GM18520 (cell line): ENCODE data around the gene IFIH1.

Source experiments
- ATAC-seq: cut with Tn5 transposase; IDR thresholded peaks from one replicate; pipeline ENCODE4 v1.9.1; 2021; ENCODE audit not compliant: unreplicated experiment

Gene IFIH1

DNA sequence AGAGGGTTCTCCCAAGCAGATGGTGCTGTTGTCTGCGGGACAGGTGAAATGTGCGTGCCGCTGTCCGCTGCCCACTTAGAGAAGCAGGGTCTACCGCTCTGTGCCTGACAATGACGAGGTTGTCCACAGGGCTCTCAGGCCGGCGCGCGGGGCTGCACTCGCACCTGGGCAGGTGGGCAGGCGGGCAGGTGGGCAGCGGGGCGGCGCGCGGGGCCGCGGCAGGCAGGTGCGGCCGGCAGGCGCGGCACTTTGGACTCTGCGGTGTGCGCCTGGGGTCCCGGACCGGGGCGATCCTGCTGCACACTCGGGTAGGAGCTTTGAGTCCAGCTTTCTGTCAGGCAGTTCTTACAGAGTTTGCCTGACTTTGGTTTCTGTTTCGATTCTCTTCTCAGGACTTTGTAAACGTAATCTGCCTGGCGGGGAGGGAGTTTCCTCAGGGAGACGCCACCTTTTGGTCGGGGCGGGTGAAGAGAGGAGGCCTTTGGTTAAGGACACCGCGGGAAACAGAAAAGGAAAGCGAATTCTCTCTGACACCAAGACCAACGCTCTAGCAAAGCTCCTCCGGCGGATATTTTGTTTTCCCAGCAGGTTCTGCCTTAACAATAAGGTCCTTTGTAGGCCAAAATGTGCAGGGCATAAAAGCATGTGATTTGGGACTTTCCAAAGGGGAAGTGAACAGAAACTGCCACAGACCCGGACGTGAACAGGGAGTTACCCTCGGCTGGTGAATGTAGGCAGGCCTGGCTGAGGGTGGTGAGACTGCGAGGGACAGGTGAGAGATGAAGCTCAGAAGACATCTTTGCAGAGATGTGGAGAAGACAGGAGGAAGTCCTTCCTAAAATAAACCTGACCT, at the start of gene IFIH1:
TSS of gene IFIH1 (minus strand) at position 357 of the 853 bp plus-strand sequence. CDS start 377 bp downstream, outside the sequence.
- peak; percentile 86 for ATAC-seq

DNA sequence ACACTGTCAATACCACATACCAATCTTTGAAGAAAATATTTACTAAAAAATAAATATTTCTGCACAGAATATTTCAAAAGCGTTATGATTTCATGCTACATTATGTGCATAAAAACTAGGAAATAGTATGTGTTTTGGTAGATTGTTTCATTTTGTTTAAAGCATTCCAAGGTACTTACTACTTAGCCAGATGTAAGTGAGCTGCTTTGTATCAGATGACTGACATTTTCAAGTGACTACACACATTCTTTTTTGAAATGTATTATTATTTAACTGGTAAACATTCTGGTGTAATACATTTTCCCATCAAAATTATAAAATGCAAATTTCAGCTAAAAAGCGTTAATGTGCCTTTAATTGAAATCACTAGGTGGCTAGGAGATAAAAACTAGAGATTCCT, 46.9 kb upstream of the IFIH1 start:
- no peak for ATAC-seq

DNA sequence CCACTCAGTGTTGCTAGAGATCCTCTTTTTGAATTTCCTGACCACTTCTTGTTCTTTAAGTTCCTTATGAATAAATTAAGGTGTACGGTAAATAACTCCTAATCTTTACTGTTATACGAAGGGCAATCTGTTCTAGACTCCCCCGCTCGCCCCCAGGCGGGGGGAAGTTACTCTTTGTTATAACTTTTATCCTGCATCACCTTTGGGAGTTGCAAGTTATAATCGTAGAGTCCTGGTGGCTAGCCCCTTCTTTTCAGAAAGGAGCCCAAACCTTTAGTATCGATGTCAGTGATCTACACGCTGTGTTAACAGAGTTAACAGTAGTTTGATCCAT, 26.1 kb upstream of the IFIH1 start:
- no peak for ATAC-seq

DNA sequence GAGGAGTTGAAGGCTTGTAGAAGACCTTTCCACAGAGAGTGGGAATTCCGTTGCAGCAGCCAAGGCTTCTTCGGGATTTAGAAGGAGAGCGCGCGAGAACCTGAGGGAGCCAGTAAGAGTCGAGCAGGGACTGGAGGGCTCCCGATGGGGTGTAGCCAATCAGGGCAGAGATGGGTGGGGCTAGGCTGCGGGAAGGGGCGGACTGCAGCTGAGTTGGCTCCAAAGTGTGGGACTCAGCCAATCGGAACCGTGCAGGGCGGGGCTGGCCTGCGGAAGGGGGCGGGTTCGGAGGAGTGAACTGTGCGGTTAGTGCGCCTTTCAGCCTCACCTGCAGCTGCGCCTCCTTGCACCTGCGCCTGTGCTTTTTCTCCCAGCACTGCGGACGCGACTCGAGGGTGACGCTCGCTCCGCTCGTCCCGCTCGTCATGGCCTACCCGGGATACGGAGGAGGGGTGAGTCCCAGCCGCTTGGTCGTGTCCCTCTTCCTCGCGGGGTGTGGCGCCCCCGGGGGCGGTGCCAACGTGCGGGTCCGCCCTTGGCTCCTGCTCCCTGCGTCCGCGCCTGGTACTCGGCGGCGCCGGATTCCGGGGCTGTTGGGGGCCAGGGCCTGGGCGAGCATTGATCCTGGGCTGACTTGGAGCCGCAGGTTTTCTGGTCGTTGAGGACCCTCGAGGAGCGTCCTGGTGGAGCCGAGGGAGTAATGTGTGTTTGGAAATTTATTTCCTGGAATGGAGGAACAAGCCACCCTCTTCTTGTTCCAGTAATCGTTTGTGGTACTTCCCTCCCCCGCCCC, 25.5 kb upstream of the IFIH1 start, which contains the start of gene GCA:
TSS of gene GCA (plus strand) at position 309 of the 793 bp plus-strand sequence. CDS start at position 426, 117 bp downstream.
- ATAC-seq: peak; percentile 98

DNA sequence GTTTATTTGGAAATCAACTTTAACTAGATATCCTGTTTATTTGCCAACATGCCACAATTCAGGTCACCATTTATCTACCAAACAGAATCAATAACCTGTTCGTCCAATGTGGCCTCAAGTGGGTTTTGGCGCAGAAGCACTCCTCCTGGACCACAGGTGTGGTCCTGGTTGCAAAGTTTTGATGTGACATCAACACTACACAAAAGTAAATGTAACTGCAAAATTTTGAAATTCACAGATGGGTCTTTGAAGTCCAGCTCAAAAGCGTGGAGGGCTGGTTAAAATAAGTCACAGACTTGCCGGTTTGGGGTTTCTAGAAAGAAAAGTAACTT, 25.0 kb upstream of the IFIH1 start:
- no peak for ATAC-seq

DNA sequence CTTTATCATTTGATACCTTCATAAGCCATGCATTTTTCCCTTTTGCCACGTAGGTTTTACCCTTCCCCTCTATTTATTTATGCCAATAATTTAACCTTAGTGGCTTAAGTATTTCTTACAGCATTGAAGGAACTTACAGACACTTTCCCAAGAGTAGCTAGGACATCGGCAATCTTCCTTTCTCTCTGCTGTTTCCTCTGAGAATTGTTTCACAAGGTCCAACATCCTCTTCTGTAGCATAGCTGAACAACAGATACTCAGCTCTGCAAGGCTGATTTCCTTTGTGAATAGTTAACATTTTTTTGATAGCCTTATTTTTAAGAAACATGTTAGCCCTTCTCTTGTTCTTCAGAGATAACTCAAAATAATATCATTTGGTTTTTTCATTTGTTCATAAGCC, 24.4 kb upstream of the IFIH1 start:
- ATAC-seq: no peak

DNA sequence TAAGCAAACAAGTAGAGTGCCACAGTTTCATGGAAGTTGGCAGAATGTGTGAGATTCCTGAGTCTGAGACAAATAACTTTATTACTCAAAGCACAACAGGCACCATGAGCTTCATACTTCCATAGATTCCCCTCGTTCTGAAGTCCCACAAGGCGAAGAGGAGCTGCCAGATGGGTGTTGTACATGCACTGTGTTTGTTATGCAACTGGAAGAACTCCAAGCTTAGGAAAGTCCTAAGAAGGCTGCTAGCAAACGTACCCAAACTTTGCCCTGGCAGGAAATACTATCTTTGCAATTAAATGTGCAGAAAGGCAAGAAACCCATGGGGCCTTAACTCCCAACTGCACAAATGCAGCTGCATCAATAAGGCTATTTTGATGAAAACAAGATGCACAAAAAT, 23.8 kb upstream of the IFIH1 start:
- no peak for ATAC-seq

DNA sequence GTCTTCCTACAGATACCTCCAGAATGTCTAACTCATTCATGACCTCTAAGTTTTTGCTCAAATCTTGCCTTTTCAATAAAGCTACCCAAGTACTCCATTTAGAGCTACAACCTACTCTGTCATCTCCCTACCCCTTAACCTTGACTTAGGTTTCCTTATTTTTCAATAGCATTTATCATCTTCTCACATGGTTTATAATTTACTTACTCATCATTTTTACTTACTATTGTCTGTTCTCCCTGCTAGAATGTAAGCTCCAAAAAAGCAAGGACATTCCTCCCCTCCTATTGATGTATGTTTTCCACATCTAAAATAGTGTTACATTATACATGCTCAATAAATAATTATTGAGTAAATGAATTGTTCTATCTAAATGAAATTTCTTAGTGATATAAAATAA, 22.3 kb upstream of the IFIH1 start:
- ATAC-seq: no peak

DNA sequence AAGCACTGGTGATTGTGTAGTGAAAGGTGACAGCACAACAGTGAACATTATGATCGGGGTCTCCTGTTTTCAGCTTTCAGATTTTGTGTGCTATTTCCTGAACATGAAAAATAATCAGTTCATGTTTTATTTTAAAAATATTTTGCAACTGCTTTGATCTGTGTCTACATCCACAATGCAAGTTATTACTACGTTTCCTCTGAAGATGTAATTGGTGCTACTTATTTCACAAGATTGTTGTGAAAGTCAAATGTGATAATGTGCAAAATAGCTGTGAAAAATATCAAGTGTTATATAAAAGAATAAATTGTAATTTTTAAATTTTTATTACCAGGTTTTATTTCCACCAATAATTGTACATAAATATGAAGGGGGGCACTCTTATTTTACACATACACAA, 19.4 kb upstream of the IFIH1 start:
- ATAC-seq: no peak

DNA sequence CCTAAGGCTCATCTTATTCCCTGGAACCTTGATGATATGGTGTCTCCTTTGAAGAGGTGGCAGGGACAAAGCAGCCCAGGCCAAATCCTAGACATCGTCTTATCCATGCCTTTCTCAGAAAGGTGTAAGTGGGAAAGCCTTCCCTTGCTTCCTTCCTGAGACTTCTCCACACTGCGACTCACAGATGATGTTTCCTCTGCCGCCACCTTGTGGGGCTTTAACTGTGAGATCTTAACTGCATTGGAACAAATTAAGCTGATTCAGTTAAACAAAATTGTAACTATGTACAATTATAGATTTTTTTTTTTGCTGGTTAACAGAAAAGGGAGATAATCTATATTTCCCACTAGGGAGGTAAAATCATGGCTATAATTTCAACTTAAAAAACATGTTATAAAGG, 15.5 kb upstream of the IFIH1 start:
- no peak for ATAC-seq

DNA sequence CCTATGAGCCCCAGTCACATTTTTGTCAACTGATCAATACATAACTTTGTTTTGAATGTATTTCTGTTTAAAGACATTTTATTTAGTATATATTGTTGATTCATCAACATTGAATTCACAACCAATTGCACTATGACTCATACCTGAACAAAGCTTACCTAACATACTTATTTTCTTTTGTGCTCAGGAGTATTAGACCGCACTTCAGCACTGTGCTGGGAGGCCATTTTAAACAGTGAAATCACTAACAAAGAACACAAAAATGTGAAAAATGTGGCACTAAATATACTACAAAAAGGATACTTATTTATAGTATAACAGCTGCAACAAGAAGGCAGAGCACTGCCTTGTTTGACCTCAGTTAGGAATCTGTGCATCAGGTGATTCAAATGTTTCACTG, 12.4 kb upstream of the IFIH1 start:
- ATAC-seq: no peak

DNA sequence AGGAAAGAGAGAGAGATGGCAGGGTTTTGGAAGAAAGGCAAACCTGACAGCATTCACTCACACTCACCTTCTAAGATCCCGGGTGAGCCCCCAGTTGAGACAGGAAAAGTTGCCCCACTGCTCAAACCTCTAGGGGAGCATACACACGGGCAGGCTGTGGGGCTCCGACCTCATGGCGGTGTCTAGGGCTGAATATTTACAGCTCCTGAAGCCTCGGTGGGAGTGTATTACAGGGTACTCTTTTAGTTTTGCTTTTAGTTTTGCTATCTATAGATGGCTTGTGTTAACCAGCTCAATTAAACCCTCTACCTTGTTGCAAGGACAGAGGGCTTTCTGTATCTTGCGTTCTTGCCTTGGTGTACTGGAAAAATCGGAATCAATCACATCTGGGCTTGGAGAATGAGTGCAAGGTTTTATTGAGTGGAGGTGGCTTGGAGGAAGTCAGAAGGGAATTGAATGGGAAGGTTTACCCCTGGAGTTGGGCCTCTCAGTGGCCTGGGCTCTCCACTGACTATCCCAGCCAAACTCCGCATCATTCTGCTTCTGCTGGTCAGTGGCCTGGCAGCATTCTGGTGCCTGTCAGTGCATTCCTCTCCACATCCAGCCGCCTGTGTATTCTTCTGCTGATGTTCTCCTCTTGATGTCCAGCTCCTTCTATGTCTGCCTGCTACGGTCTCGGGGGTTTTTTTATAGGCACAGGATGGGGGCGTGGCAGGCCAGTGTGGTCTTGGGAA, 10.1 kb upstream of the IFIH1 start:
- ATAC-seq: peak; percentile 96

DNA sequence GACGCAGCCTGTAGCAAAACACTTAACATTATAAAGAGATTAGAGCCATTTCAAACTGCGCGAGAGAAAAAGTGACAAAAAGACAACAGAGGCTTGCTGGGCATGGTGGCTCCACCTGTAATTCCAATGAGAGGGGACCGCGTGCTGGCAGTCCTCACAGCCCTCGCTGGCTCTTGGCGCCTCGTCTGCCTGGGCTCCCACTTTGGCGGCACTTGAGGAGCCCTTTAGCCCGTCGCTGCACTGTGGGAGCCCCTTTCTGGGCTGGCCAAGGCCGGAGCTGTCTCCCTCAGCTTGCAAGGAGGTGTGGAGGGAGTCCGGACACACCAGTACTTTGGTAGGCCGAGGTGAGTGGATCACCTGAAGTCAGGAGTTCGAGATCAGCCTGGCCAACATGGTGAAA, 9.3 kb upstream of the IFIH1 start:
- ATAC-seq: no peak

DNA sequence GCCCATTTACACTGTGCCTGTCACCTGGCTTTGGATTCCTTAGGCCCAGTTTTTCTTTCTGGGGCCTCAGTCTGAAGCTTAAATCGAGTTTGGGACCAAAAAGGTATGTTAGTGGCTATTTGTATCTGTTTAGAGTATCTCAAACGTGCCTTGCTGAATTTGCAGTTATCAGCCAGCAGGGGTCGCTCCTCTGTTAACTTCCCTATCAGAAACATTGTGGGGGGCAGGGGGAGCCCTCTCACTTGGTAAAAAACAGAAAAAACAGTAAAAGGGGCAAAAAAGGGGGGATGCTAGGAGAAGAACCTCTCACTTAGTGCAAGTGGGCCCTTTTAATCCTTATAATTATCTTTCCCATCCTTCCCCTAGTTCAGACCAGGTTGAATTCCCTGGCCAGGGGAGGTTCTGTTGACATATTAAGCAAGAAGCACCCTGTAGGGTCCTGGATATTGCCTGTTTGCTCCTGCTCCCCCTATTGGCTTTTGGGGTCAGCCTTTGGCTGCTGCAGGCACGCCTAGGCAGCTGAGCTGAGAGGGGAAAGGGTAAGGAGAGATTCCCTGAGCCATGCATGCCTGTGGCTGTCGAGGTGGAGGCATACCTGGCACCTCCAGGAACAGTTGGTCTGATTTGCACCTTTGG, 8.8 kb upstream of the IFIH1 start:
- no peak for ATAC-seq

DNA sequence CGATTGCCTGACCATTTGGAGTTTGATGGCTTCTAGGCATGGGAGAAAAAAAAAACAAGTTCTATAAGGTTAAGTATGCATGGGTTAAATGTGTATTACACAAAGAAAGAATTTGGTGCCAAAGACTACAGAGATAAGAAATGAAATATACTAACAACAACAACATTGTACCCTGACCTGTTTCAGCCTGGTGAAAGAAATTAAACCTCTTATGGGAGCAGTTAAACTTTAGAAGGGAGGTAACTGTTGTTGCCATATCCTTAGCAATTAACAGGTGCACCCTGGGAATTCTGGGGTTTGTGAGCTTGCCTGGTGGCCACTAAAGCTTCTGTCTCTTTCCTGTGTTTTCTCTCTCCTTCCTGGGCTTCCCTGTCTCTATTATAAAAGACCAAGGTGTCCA, 6.5 kb upstream of the IFIH1 start:
- ATAC-seq: no peak

DNA sequence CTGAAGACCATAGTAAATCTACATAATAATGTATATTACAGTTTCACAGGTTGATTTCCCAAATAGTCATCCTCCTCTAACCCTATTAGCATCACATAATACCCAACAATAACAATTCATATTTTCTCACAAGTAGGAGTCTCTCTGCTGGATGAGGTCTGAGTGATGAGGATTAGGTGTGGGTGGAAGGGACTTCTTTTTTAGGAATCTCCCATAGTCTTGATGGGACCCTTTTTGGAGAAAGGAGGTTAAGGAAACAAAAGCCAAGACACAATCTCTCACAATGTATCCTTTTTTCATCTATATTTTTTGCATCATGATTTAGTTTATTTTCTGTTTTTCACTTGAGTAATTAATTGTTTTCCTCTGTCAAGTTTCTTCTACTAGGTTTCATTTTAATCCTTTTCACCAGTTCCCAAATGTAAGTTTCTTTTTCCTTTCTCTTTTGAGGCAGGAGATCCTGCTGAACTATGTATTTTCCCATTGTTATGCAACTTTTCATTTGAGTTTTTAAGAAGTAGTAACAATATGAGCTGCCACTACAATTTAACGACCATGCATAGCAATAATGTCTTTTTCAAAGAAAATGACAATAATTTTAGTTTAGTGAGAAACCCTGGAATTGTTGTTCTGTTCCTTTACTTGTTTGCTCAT, 2.5 kb upstream of the IFIH1 start:
- no peak for ATAC-seq

DNA sequence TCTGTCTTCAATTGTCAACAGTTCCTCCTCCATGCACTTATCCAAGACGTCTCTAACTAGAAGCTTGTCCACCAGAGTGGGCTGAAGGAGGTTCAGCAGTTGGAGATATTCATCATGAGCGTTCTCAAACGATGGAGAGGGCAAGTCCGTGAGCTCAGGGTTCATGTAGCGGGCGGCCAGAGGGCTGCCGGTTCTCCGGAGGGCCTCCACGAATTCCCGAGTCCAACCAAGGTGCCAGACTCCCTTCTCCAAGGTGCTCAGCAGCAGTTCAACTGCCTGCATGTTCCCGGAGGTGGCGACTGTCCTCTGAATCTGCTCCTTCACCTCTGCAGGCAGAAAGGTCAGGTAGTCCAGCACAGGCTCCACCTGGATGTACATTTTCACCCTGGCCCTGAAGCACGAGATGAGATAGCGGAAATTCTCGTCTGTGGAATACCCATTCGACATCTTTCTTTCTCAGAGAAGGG, 590 bp downstream of the IFIH1 start:
- no peak for ATAC-seq

DNA sequence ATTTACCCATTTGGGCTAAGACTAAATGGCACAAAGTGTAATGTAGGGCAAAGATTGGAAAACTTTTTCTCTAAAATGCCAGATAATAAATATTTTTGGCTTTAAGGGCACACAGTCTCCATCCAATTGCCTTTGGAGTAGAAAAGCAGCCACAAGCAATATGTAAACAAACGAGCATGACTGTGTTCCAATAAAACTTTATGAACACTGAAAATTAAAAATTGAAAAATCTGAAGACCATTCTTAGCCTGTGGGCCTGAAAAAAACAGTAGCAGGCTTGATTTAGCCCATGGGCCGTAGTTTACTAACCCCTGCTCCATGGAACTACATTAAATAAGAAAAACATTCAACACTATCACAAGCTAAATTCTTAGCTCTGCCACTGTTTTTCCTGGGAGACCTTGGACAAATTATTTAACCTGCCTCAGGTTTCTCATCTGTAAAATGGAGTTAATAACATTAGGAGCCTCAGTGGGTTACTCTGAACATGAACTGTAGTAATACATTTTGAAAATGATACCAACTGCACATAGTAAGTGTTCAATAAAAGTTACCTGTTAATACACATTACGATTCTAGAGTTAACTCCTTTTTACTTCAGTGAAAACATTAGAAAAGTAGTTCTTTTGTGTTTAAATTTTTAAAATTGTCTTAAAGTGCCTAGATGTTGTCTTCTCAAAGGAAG, 1.3 kb downstream of the IFIH1 start:
- ATAC-seq: no peak

DNA sequence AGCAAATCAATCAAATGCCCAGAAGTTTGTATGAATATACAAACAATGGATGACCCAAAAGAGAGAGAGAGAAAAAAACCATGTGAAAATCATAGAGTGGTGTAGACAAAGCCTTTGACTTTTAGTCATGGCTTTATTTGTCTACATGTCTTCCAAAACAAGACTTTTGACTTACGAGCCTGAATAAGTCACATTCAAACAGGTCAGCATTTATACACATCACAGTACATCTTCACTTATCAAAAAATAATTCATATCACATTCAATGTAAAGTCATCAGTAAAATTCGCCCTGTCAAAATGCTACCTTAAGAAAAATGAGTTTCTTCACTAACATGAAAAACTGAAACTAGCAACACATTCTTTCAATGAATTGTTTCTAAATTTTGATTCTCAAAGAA, 1.9 kb downstream of the IFIH1 start:
- no peak for ATAC-seq

DNA sequence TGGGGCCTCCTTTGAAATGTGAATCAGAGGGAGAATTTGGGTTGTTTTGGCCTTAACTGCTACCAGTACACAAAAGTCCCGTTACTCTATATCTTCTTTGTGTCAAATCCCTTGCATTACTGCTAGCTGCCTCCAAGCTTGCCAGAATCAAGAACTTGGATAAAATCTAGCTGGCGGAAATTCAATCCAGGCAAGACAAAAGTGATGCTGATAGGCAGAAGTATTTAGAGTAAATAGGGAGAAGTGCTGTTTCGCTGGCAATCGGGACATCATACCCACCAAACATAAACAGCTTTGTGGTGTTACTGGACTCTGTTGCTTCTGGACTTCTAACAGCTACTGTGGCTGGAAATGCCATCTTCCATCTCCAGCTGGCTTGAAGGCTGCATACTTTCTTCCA, 2.5 kb downstream of the IFIH1 start:
- ATAC-seq: no peak
